Measurements from ENCODE around the gene SFTA2. TPM values are rescaled to one million over a fixed set of nuclear protein-coding genes. Genes with fewer than 3 reads are reported as not detected.
A peak's percentile ranks its signal among the peaks of the same experiment; 100 is the strongest.

The SFTA2 gene
- total RNA-seq, 1 experiment from 2014 or later: not detected

GRCh38 chr6:30942338-30943060 lies 10.5 kb upstream of the SFTA2 start:
- H3K4me3 Mint-ChIP-seq (ENCODE audit: unreplicated experiment): peak overlapping the region; percentile 54

GRCh38 chr6:30940361-30940986 lies 8.5 kb upstream of the SFTA2 start, which contains the start of gene MUCL3:
Gene MUCL3, plus strand, starts transcription at chr6:30940973. Its CDS starts 27 bp downstream, at chr6:30941000.
- intact Hi-C loops (cut with micrococcal nuclease): no loop called here
- no peak for DNase-seq (ENCODE audit: unreplicated experiment)
- Mint-ChIP-seq H3K4me3 (ENCODE audit: unreplicated experiment) (no peak within 1 kb of the TSS), H3K36me3 (ENCODE audit: insufficient read depth, unreplicated experiment) (no peaks in the 10 kb centered on the region), H3K27me3 (ENCODE audit: insufficient read depth, unreplicated experiment) (no peaks in the 10 kb centered on the region), H3K4me1 (ENCODE audit: insufficient read depth, unreplicated experiment) (peaks cover 39% of the 10 kb centered on the region), H3K27ac (ENCODE audit: low read depth, unreplicated experiment) (peak within 1 kb of the TSS; percentile 65), H3K9me3 (ENCODE audit: unreplicated experiment) (no peaks in the 10 kb centered on the region)
- CTCF ChIA-PET: interaction anchor here (0.5 to 3.4 kb wide), 8 partner anchors 14 to 178 kb away, joined by 3 to 38 read pairs (median 4); partner anchors contain the start of gene VARS2
- TF ChIP-seq CTCF (IDR thresholded peaks at IDR 0.05; ENCODE audit: unreplicated experiment): no peak
- POLR2A ChIA-PET: interaction anchor here (0.5 to 1.7 kb wide), 5 partner anchors 23 to 1005 kb away, joined by 3 to 4 read pairs (median 4); no protein-coding TSS in a partner anchor
- BruUV-seq (replicated peaks): no TSS peak

More at GRCh38 chr6:30942338-30943060, 10.5 kb upstream of the SFTA2 start:
- peak; percentile 88 for DNase-seq (ENCODE audit: unreplicated experiment)
- ChIA-PET POLR2A (interaction anchor here (0.6 to 1.7 kb wide), 10 partner anchors 16 to 128 kb away, joined by 3 to 11 read pairs (median 4); no protein-coding TSS in a partner anchor), CTCF (interaction anchor here (0.7 to 3.4 kb wide), 11 partner anchors 16 to 296 kb away, joined by 3 to 38 read pairs (median 5); partner anchors contain the start of gene VARS2)
- peak; percentile 50 for TF ChIP-seq CTCF (IDR thresholded peaks at IDR 0.05; ENCODE audit: unreplicated experiment)
- BruUV-seq (replicated peaks): no TSS peak
- Mint-ChIP-seq H3K4me1 (ENCODE audit: insufficient read depth, unreplicated experiment) (peaks cover 29% of the 10 kb centered on the region), H3K27me3 (ENCODE audit: insufficient read depth, unreplicated experiment) (no peaks in the 10 kb centered on the region), H3K9me3 (ENCODE audit: unreplicated experiment) (no peaks in the 10 kb centered on the region), H3K27ac (ENCODE audit: low read depth, unreplicated experiment) (peak overlapping the region; percentile 43), H3K36me3 (ENCODE audit: insufficient read depth, unreplicated experiment) (no peaks in the 10 kb centered on the region)
- intact Hi-C loops (cut with micrococcal nuclease): loop anchor here (1.0 kb wide), 2 partner anchors 27 to 128 kb away; no protein-coding TSS in a partner anchor

- H3K36me3 Mint-ChIP-seq (ENCODE audit: insufficient read depth, unreplicated experiment): no peaks in the 10 kb centered on the region
- ChIA-PET CTCF (interaction anchor here (0.6 to 1.7 kb wide), 4 partner anchors 21 to 131 kb away, joined by 3 to 5 read pairs (median 4); no protein-coding TSS in a partner anchor), POLR2A (interaction anchor here (1.1 to 2.1 kb wide), 3 partner anchors 13 to 140 kb away, joined by 4 to 14 read pairs (median 5); no protein-coding TSS in a partner anchor)
- H3K27ac Mint-ChIP-seq (ENCODE audit: low read depth, unreplicated experiment): peak overlapping the region; percentile 65
- intact Hi-C loops (cut with micrococcal nuclease): no loop called here
- DNase-seq (ENCODE audit: unreplicated experiment): no peak
- H3K4me3 Mint-ChIP-seq (ENCODE audit: unreplicated experiment): no peak overlapping the region
- no peaks in the 10 kb centered on the region for H3K27me3 Mint-ChIP-seq (ENCODE audit: insufficient read depth, unreplicated experiment)
- peaks cover 49% of the 10 kb centered on the region for H3K4me1 Mint-ChIP-seq (ENCODE audit: insufficient read depth, unreplicated experiment)
- TF ChIP-seq CTCF (IDR thresholded peaks at IDR 0.05; ENCODE audit: unreplicated experiment): no peak
- H3K9me3 Mint-ChIP-seq (ENCODE audit: unreplicated experiment): no peaks in the 10 kb centered on the region
- BruUV-seq (replicated peaks): no TSS peak
Measured at GRCh38 chr6:30939473-30939872, 7.5 kb upstream of the SFTA2 start.

GRCh38 chr6:30938730-30939129 lies 6.8 kb upstream of the SFTA2 start:
- intact Hi-C loops (cut with micrococcal nuclease): no loop called here

More at GRCh38 chr6:30938730-30939129, 6.8 kb upstream of the SFTA2 start:
- ChIA-PET CTCF (interaction anchor here (0.6 to 1.7 kb wide), 3 partner anchors 22 to 132 kb away, joined by 3 to 5 read pairs (median 4); no protein-coding TSS in a partner anchor), POLR2A (interaction anchor here (0.5 to 2.1 kb wide), 5 partner anchors 13 to 323 kb away, joined by 3 to 14 read pairs (median 4); no protein-coding TSS in a partner anchor)
- Mint-ChIP-seq H3K9me3 (ENCODE audit: unreplicated experiment) (no peaks in the 10 kb centered on the region), H3K4me1 (ENCODE audit: insufficient read depth, unreplicated experiment) (peaks cover 49% of the 10 kb centered on the region), H3K27ac (ENCODE audit: low read depth, unreplicated experiment) (no peak overlapping the region), H3K27me3 (ENCODE audit: insufficient read depth, unreplicated experiment) (no peaks in the 10 kb centered on the region), H3K4me3 (ENCODE audit: unreplicated experiment) (no peak overlapping the region), H3K36me3 (ENCODE audit: insufficient read depth, unreplicated experiment) (no peaks in the 10 kb centered on the region)
- no peak for TF ChIP-seq CTCF (IDR thresholded peaks at IDR 0.05; ENCODE audit: unreplicated experiment)
- BruUV-seq (replicated peaks): no TSS peak
- DNase-seq (ENCODE audit: unreplicated experiment): peak; percentile 63

All from MCF 10A (cell line).